PC-9 (cell line): ENCODE measurements around the gene CUX1.

ENCODE experiments used
- CTCF ChIP-seq: fragments of 200-600 bp; sonication (generic); conservative IDR thresholded peaks from 2 replicates; pipeline ENCODE4 v1.6.1; 2017; ENCODE audit warnings: mixed run types, antibody characterized with exemption, mild to moderate bottlenecking, moderate library complexity
- EZH2 ChIP-seq: fragments of 200-600 bp; sonication (generic); IDR thresholded peaks from 2 replicates; pipeline ENCODE4 v1.8.0; 2017; ENCODE audit warnings: antibody characterized with exemption, low read depth

- TF ChIP-seq CTCF (no peak), EZH2 (no peak)
Measured at GRCh38 chr7:102203218-102203617, 385.8 kb downstream of the CUX1 start.
